Measurements from ENCODE around the gene ZDHHC24. TPM values are rescaled to one million over a fixed set of nuclear protein-coding genes. Genes with fewer than 3 reads are reported as not detected.

The ZDHHC24 gene
- total RNA-seq, 1 experiment from 2014 or later = 12.4 TPM

DNA sequence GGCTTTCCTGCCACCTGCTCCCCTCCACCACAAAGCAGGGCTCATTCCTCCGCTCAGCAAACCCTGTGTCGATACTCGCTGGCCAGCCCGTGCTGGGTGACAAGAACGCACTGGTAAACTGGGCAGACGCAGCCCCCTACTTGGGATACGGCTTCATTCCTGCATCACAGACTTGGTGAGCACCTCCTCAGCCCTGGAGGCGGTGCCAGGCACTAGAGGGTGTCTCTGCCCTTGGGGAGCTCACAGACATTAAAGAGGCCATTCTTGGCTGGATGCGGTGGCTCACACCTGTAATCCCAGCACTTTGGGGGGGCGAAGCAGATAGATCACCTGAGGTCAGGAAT, 6.0 kb downstream of the ZDHHC24 start:
- Mint-ChIP-seq H3K9me3 (ENCODE audit: unreplicated experiment) (no peaks in the 10 kb centered on the region), H3K27me3 (ENCODE audit: insufficient read depth, unreplicated experiment) (no peaks in the 10 kb centered on the region), H3K4me1 (ENCODE audit: insufficient read depth, unreplicated experiment) (peaks cover 29% of the 10 kb centered on the region), H3K36me3 (ENCODE audit: insufficient read depth, unreplicated experiment) (peaks cover 45% of the 10 kb centered on the region), H3K27ac (ENCODE audit: low read depth, unreplicated experiment) (no peak overlapping the region), H3K4me3 (ENCODE audit: unreplicated experiment) (no peak overlapping the region)
- TF ChIP-seq, protein P1, sequence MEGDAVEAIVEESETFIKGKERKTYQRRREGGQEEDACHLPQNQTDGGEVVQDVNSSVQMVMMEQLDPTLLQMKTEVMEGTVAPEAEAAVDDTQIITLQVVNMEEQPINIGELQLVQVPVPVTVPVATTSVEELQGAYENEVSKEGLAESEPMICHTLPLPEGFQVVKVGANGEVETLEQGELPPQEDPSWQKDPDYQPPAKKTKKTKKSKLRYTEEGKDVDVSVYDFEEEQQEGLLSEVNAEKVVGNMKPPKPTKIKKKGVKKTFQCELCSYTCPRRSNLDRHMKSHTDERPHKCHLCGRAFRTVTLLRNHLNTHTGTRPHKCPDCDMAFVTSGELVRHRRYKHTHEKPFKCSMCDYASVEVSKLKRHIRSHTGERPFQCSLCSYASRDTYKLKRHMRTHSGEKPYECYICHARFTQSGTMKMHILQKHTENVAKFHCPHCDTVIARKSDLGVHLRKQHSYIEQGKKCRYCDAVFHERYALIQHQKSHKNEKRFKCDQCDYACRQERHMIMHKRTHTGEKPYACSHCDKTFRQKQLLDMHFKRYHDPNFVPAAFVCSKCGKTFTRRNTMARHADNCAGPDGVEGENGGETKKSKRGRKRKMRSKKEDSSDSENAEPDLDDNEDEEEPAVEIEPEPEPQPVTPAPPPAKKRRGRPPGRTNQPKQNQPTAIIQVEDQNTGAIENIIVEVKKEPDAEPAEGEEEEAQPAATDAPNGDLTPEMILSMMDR (IDR thresholded peaks at IDR 0.05; ENCODE audit: unreplicated experiment) = no peak
- POLR2A ChIA-PET = interaction anchor here (0.5 kb wide), 1 partner anchor 270 kb away, joined by 3 read pairs; no protein-coding TSS in a partner anchor
- intact Hi-C loops (cut with micrococcal nuclease) = no loop called here
- no peak for DNase-seq (ENCODE audit: unreplicated experiment)
- CTCF ChIA-PET = no interaction called here
- no TSS peak for BruUV-seq (replicated peaks)

DNA sequence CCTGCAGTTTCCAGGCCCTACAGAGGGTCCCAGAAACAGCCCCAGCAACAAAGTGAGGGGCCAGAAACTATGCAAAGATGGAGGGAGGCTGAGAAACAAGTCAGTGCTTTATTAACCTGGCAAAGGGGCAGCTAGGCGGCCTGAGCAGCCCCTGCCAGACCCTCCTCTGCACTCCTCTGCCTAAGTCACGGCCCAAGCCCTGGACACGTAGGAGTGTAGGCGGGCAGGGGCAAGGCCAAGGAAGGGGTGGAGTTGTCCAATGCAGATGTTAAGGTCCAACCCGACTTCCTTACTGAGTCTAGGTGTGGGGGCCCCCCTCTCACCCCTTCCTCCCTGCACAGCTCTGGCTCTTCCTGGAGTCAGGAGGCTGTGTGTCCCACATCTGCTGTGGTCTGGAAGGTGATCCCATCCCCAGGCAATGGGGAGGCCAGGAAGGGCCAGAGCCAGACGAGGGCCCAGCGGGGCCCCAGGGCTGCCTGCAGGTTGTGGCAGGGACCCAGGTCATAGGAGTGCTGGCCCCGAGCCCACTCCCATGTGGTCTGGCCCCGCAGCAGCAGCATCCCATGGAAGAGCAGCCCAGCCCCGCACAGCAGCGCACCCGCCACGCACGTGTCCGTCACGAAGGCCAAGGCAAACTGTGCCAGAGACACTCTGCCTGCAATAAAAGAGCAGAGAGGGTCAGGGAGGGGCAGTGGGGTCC, 6.5 kb downstream of the ZDHHC24 start:
- H3K36me3 Mint-ChIP-seq (ENCODE audit: insufficient read depth, unreplicated experiment) = peaks cover 45% of the 10 kb centered on the region
- TF ChIP-seq, protein P1 (IDR thresholded peaks at IDR 0.05; ENCODE audit: unreplicated experiment) = no peak
- H3K27me3 Mint-ChIP-seq (ENCODE audit: insufficient read depth, unreplicated experiment) = no peaks in the 10 kb centered on the region
- ChIA-PET CTCF (no interaction called here), POLR2A (interaction anchor here (0.5 to 0.9 kb wide), 2 partner anchors 77 to 270 kb away, joined by 3 read pairs; partner anchors contain the start of gene RBM14)
- no peaks in the 10 kb centered on the region for H3K9me3 Mint-ChIP-seq (ENCODE audit: unreplicated experiment)
- H3K27ac Mint-ChIP-seq (ENCODE audit: low read depth, unreplicated experiment) = no peak overlapping the region
- no peak for DNase-seq (ENCODE audit: unreplicated experiment)
- intact Hi-C loops (cut with micrococcal nuclease) = no loop called here
- H3K4me3 Mint-ChIP-seq (ENCODE audit: unreplicated experiment) = no peak overlapping the region
- no TSS peak for BruUV-seq (replicated peaks)
- H3K4me1 Mint-ChIP-seq (ENCODE audit: insufficient read depth, unreplicated experiment) = peaks cover 27% of the 10 kb centered on the region

DNA sequence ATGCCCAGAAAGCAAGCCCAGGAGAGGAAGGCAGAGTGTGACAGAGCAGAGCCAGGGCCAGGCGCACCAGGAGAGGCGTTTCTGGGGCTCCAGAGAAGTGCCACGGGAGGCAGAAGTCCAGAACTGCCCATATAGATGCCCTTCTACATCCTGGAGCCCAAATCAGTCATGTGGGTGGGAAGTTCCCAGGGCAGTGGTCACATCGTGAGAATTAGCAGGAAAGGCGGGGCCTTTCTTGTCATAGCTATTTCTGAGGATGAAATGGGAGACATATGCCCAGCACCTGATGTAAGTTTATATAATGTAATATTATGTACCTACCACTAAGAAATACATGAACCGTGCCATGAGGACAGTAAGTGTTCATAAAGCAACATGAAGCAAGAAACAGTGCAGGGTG, 13.1 kb downstream of the ZDHHC24 start:
- POLR2A ChIA-PET = interaction anchor here (0.7 to 1.9 kb wide), 4 partner anchors 13 to 126 kb away, joined by 3 to 6 read pairs (median 3); partner anchors contain the start of gene ZDHHC24
- intact Hi-C loops (cut with micrococcal nuclease) = no loop called here
- BruUV-seq (replicated peaks) = no TSS peak
- no peaks in the 10 kb centered on the region for H3K27me3 Mint-ChIP-seq (ENCODE audit: insufficient read depth, unreplicated experiment)
- H3K36me3 Mint-ChIP-seq (ENCODE audit: insufficient read depth, unreplicated experiment) = peaks cover 22% of the 10 kb centered on the region
- no peak overlapping the region for H3K4me3 Mint-ChIP-seq (ENCODE audit: unreplicated experiment)
- no peak overlapping the region for H3K27ac Mint-ChIP-seq (ENCODE audit: low read depth, unreplicated experiment)
- DNase-seq (ENCODE audit: unreplicated experiment) = no peak
- no peaks in the 10 kb centered on the region for H3K4me1 Mint-ChIP-seq (ENCODE audit: insufficient read depth, unreplicated experiment)
- no peaks in the 10 kb centered on the region for H3K9me3 Mint-ChIP-seq (ENCODE audit: unreplicated experiment)
- TF ChIP-seq, protein P1 (IDR thresholded peaks at IDR 0.05; ENCODE audit: unreplicated experiment) = no peak
- CTCF ChIA-PET = interaction anchor here (0.7 to 0.9 kb wide), 3 partner anchors 14 to 145 kb away, joined by 3 to 4 read pairs (median 3); partner anchors contain the start of gene RBM4B

DNA sequence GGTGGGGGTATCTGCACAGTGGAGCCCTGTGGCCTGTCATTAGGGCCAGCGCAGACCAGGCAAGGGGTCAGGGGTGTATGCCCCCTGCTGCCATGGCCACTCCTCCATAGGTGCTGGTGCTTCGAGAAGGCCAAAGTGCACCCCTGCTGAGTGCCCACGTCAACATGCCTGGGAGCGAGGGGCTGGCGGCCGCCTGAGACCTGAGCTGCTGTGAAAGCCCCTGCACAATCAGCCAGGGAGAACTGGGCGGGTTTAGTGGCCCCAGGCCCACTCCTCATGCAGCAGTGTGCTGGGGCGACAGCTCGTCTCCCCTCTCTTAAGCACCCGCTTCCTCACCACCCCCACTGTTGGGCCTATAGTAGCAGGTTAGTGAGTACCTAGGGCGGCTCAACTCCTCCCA, 14.0 kb downstream of the ZDHHC24 start:
- TF ChIP-seq, protein P1 (IDR thresholded peaks at IDR 0.05; ENCODE audit: unreplicated experiment) = no peak
- CTCF ChIA-PET = interaction anchor here (0.8 kb wide), 1 partner anchor 146 kb away, joined by 3 read pairs; the partner anchor contains the start of gene RBM4B
- Mint-ChIP-seq H3K4me1 (ENCODE audit: insufficient read depth, unreplicated experiment) (no peaks in the 10 kb centered on the region), H3K27me3 (ENCODE audit: insufficient read depth, unreplicated experiment) (no peaks in the 10 kb centered on the region), H3K9me3 (ENCODE audit: unreplicated experiment) (no peaks in the 10 kb centered on the region), H3K4me3 (ENCODE audit: unreplicated experiment) (no peak overlapping the region), H3K27ac (ENCODE audit: low read depth, unreplicated experiment) (no peak overlapping the region), H3K36me3 (ENCODE audit: insufficient read depth, unreplicated experiment) (peaks cover 22% of the 10 kb centered on the region)
- intact Hi-C loops (cut with micrococcal nuclease) = no loop called here
- no TSS peak for BruUV-seq (replicated peaks)
- POLR2A ChIA-PET = interaction anchor here (0.9 to 1.9 kb wide), 2 partner anchors 14 to 36 kb away, joined by 3 to 6 read pairs; partner anchors contain the start of gene ZDHHC24
- DNase-seq (ENCODE audit: unreplicated experiment) = no peak

Measured in MCF 10A (cell line).